Left lung (tissue), 10 donors: ENCODE data around the gene PRSS12. TPM values are rescaled to one million over a fixed set of nuclear protein-coding genes. Genes with fewer than 3 reads are reported as not detected.
A peak's percentile ranks its signal among the peaks of the same experiment; 100 is the strongest.

Experiments used
- ATAC-seq: fragments of 200-7000 bp; cut with Tn5 transposase; one replicate; pipeline ENCODE4 v1.9.1; 2020; ENCODE audit warnings: moderate library complexity
- DNase-seq, 4 donors: peaks; one replicate each; pipeline ENCODE4 v3.0.0-alpha.2; 2013 to 2020
- H3K27ac ChIP-seq, 2 donors: fragments of 200-600 bp; sonication (generic) in 1 of 2; one replicate each; pipeline versions ENCODE4 v1.5.0 to v1.8.0; 2020 to 2021
- H3K27me3 ChIP-seq, 2 donors: fragments of 200-600 bp; sonication (generic) in 1 of 2; one replicate each; pipeline versions ENCODE4 v1.5.0 to v1.8.0; 2020 to 2021
- H3K36me3 ChIP-seq, 2 donors: fragments of 200-600 bp; sonication (generic) in 1 of 2; one replicate each; pipeline versions ENCODE4 v1.5.0 to v1.8.0; 2020 to 2021
- H3K4me1 ChIP-seq, 2 donors: fragments of 200-600 bp; one replicate each; pipeline ENCODE4 v1.8.0; 2021
- H3K4me3 ChIP-seq, 2 donors: fragments of 200-600 bp; sonication (generic) in 1 of 2; one replicate each; pipeline versions ENCODE4 v1.5.0 to v1.8.0; 2020 to 2021; ENCODE audit warnings: mild to moderate bottlenecking in 1 of 2
- H3K9me3 ChIP-seq, 2 donors: fragments of 200-600 bp; sonication (generic) in 1 of 2; one replicate each; pipeline versions ENCODE4 v1.5.0 to v1.8.0; 2020 to 2021
- CTCF ChIP-seq, 2 donors: fragments of 200-600 bp; sonication (generic) in 1 of 2; IDR thresholded peaks; one replicate each; pipeline versions ENCODE4 v1.5.0 to v1.8.0; 2021; ENCODE audit warnings: antibody characterized with exemption in 2 of 2
- intact Hi-C, 2 donors: fragments of 100-400 bp; cut with DNase I; formaldehyde crosslinking; loops; one replicate each; pipeline versions ENCODE4 v1.11.2 to v1.14.2; 2022
- polyA plus RNA-seq, 6 donors: library from polyadenylated mRNA; unstranded; fragments of 120-200 nt; gene quantifications; one replicate each; pipeline ENCODE4 v1.2.1, GENCODE V29; 2013; ENCODE audit not compliant: insufficient read length in 6 of 6
- total RNA-seq, 2 donors: library from RNA; stranded (reverse); fragmentation: NEBNext Ultra II Directional; extraction: Animal tissue kit (Norgen Biotek cat#: 25700); gene quantifications; one replicate each; pipeline ENCODE4 v1.2.1, GENCODE V29; 2021
- donor health status: DM: no; HTN: yes; CAD: no.
- donor health status: DM: no; HTN: no; CAD: no.

PRSS12 gene
- total and polyA plus RNA-seq, 8 donors: 3.8 to 49.8 (median 38.8) TPM

GRCh38 chr4:118278473-118279274 lies 74.1 kb downstream of the PRSS12 start:
- Histone ChIP-seq H3K4me3 (peak overlapping the region; percentile 74 to 77), H3K36me3 (peaks cover 0 to 24% of the 10 kb centered on the region in 2 donors), H3K27ac (peak overlapping the region; percentile 89 to 91), H3K9me3 (no peaks in the 10 kb centered on the region), H3K4me1 (peaks cover 12 to 42% of the 10 kb centered on the region in 2 donors), H3K27me3 (no peaks in the 10 kb centered on the region)
- ATAC-seq (peak; percentile 97), DNase-seq (peak; percentile 88 to 98 (median 96))
- intact Hi-C loops: no loop called here
- TF ChIP-seq CTCF (IDR thresholded peaks at IDR 0.05): no peak

GRCh38 chr4:118277243-118277642 lies 75.6 kb downstream of the PRSS12 start:
- H3K4me1 ChIP-seq: peaks cover 12 to 32% of the 10 kb centered on the region in 2 donors
- DNase-seq (no peak), ATAC-seq (no peak)
- TF ChIP-seq CTCF (IDR thresholded peaks at IDR 0.05): no peak
- H3K36me3 ChIP-seq: peaks cover 0 to 19% of the 10 kb centered on the region in 2 donors
- no peaks in the 10 kb centered on the region for H3K27me3 ChIP-seq
- intact Hi-C loops: no loop called here
- no peak overlapping the region for H3K4me3 ChIP-seq
- H3K9me3 ChIP-seq: no peaks in the 10 kb centered on the region
- H3K27ac ChIP-seq: no peak overlapping the region

GRCh38 chr4:118276580-118276979 lies 76.2 kb downstream of the PRSS12 start:
- ATAC-seq: no peak
- intact Hi-C loops: no loop called here
- Histone ChIP-seq H3K27me3 (no peaks in the 10 kb centered on the region), H3K4me1 (peaks cover 12 to 27% of the 10 kb centered on the region in 2 donors), H3K36me3 (peaks cover 0 to 13% of the 10 kb centered on the region in 2 donors), H3K4me3 (no peak overlapping the region), H3K9me3 (no peaks in the 10 kb centered on the region), H3K27ac (no peak overlapping the region)
- TF ChIP-seq CTCF (IDR thresholded peaks at IDR 0.05): no peak
- DNase-seq: no peak

- no peaks in the 10 kb centered on the region for H3K27me3 ChIP-seq
- DNase-seq (no peak), ATAC-seq (no peak)
- H3K27ac ChIP-seq: no peak overlapping the region
- no peaks in the 10 kb centered on the region for H3K9me3 ChIP-seq
- H3K36me3 ChIP-seq: no peaks in the 10 kb centered on the region
- H3K4me1 ChIP-seq: no peaks in the 10 kb centered on the region
- H3K4me3 ChIP-seq: no peak overlapping the region
- intact Hi-C loops: no loop called here
- TF ChIP-seq CTCF (IDR thresholded peaks at IDR 0.05): no peak
Measured at GRCh38 chr4:118273642-118274041, 79.2 kb downstream of the PRSS12 start.

- DNase-seq (no peak), ATAC-seq (no peak)
- intact Hi-C loops: no loop called here
- Histone ChIP-seq H3K4me1 (no peaks in the 10 kb centered on the region), H3K27me3 (no peaks in the 10 kb centered on the region), H3K9me3 (no peaks in the 10 kb centered on the region), H3K27ac (no peak overlapping the region), H3K36me3 (no peaks in the 10 kb centered on the region), H3K4me3 (no peak overlapping the region)
- TF ChIP-seq CTCF (IDR thresholded peaks at IDR 0.05): no peak
Measured at GRCh38 chr4:118271788-118272187, 81.0 kb downstream of the PRSS12 start.
